Measurements from ENCODE around the gene TLR2.

GRCh38 chr4:153741541-153741940, 57.5 kb downstream of the TLR2 start:
- no peak for TF ChIP-seq CTCF (optimal IDR thresholded peaks at IDR 0.05 in 1 of 3, IDR thresholded peaks at IDR 0.05 in 1 of 3, conservative IDR thresholded peaks at IDR 0.05 in 1 of 3; ENCODE audit: extremely low read depth in 1 of 3, insufficient read depth in 2 of 3, low read length in 3 of 3)
- no peak for TF ChIP-seq EZH2 (IDR thresholded peaks at IDR 0.05; ENCODE audit: low read length)
